Fibroblast of lung (primary cell): ENCODE data around the gene TENM4.

Experiments used
- EZH2 ChIP-seq: IDR thresholded peaks from 2 replicates; pipeline ENCODE4 v1.5.1; 2012; ENCODE audit warnings: low read length, control low read depth, mild to moderate bottlenecking; ENCODE audit errors: missing control alignments
- TF ChIP-seq, protein P1 (sequence below), 2 donors: IDR thresholded peaks in 1 of 2; conservative IDR thresholded peaks in 1 of 2; 1 replicate in 1 of 2; 2 replicates in 1 of 2; pipeline ENCODE4 v1.5.1; 2011 to 2012; ENCODE audit warnings: low read length in 2 of 2, control low read depth in 1 of 2, inconsistent platforms in 1 of 2, low read depth in 1 of 2, mild to moderate bottlenecking in 1 of 2

DNA sequence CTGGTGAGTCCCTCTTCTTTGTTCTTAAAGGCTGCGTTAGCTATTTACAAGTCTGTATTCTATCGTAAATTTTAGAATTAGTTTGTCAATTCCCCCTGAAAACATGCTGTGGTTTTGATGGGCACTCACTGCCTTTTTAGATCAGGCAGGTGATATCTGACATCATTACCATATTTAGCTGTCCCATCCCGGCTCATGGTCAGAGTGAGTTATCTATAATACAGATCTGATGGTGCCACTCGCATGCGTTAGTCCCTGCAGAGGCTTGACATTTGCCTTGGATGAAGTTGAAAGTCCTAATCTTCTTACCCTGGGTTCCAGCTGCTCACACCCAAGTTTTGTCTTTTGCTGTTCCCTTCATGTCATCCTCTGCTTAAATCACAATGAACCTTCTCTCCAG lies 715.6 kb downstream of the TENM4 start:
- TF ChIP-seq, protein P1, sequence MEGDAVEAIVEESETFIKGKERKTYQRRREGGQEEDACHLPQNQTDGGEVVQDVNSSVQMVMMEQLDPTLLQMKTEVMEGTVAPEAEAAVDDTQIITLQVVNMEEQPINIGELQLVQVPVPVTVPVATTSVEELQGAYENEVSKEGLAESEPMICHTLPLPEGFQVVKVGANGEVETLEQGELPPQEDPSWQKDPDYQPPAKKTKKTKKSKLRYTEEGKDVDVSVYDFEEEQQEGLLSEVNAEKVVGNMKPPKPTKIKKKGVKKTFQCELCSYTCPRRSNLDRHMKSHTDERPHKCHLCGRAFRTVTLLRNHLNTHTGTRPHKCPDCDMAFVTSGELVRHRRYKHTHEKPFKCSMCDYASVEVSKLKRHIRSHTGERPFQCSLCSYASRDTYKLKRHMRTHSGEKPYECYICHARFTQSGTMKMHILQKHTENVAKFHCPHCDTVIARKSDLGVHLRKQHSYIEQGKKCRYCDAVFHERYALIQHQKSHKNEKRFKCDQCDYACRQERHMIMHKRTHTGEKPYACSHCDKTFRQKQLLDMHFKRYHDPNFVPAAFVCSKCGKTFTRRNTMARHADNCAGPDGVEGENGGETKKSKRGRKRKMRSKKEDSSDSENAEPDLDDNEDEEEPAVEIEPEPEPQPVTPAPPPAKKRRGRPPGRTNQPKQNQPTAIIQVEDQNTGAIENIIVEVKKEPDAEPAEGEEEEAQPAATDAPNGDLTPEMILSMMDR (conservative IDR thresholded peaks at IDR 0.05 in 1 of 2, IDR thresholded peaks at IDR 0.05 in 1 of 2; ENCODE audit: low read depth in 1 of 2, low read length in 2 of 2) = no peak
- no peak for TF ChIP-seq EZH2
